GM21723 (cell line): Measurements from ENCODE around the gene PGBD5.

ENCODE experiments used
- ATAC-seq: cut with Tn5 transposase; IDR thresholded peaks from one replicate; pipeline ENCODE4 v1.9.1; 2021; ENCODE audit warnings: mild to moderate bottlenecking, moderate library complexity; ENCODE audit not compliant: unreplicated experiment

PGBD5 gene

DNA sequence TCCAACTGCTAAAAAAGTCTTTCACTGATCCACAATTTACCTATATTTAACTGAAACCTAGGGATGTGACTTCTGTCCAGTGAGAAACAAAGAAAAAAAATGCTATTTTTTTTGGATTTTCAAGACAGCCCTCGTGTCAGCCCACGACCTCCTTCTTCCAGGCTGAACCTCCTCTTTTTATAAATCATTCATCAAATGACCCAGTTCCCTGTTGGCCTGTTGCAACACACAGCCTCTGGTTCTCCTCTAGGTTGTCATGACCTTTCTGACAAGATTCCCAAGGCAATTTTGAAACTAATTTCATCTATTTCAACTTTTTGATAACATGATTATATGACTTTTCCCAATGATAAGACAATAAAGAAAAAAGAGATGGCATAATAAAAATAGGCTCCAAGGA, 74.6 kb downstream of the PGBD5 start:
- no peak for ATAC-seq

- ATAC-seq, result no peak
Measured at GRCh38 chr1:230350208-230350921, 75.8 kb downstream of the PGBD5 start.

DNA sequence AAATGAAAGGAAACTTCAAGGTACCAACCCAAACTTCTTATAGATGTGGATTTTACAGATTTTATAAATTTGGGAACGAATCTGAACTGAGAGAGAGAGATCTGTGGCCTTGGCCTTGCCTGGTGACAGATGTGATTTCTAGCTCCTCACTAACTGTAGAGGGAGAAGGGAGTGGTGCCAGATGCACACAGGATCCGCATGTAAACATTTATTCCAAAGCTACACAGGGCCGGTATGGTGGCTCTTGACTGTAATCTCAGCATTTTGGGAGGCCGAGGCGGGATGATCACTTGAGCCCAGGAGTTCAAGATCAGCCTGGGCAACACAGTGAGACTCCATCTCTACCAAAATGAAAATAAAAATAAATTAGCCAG, 77.1 kb downstream of the PGBD5 start:
- no peak for ATAC-seq

- no peak for ATAC-seq
Measured at GRCh38 chr1:230348386-230349019, 77.6 kb downstream of the PGBD5 start.

GRCh38 chr1:230347896-230348295, 78.2 kb downstream of the PGBD5 start:
- no peak for ATAC-seq

DNA sequence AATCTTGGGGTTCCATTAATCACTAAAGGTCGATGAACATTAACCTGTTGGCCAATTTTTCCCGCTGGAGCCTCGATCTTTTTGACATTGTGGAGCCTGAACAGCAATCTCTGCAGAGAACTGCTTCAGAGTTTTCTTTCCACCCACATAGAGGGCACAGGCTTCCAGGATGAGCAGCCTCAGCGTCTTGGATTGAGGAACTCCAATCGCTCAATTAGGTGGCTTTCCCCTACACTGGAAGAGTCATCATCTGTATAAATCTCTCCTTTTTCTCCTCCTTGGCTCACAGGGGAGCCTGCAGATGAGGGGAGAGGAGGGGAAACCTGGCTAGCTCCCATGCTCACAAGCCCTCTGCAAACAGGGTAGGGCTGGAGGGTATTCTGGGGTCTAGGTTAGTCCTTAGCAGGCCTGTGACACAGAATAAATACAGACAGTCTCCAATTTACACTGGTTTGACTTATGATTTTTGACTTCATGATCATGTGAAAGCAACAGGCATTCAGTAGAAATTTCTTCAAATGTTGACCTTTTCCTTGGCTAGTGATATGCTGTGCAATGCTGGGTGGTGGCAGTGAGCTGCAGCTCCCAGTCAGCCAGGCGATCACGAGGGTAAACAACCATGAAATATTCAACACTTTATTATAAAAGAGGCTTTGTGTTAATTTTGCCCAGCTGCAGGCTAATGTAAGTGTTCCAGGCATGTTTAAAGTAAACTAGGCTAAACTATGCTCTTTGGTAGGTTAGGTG, 80.8 kb downstream of the PGBD5 start:
- no peak for ATAC-seq

DNA sequence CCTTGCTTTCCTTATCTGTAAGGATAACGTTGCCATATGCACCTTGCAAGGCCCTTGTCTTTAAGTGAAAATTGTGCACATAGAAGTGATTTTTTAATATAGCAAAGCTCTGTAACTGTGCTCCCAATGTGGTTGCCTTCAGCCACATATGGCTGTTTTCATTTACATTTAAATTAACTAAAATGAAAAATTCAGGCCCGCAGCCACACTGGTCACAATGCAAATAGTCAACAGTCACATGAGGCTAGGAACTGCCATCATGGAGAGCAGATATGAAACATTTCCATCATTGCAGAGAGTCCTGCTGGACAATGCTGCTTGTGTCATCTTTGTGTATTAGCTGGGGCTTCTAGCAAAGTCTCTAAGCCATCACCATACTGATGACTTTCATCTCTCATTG, 83.4 kb downstream of the PGBD5 start:
- ATAC-seq, result no peak

GRCh38 chr1:230342019-230342418, 84.1 kb downstream of the PGBD5 start:
- no peak for ATAC-seq

- no peak for ATAC-seq
Measured at GRCh38 chr1:230341162-230341546, 85.0 kb downstream of the PGBD5 start.

GRCh38 chr1:230340526-230341161, 85.5 kb downstream of the PGBD5 start:
- ATAC-seq, result no peak

DNA sequence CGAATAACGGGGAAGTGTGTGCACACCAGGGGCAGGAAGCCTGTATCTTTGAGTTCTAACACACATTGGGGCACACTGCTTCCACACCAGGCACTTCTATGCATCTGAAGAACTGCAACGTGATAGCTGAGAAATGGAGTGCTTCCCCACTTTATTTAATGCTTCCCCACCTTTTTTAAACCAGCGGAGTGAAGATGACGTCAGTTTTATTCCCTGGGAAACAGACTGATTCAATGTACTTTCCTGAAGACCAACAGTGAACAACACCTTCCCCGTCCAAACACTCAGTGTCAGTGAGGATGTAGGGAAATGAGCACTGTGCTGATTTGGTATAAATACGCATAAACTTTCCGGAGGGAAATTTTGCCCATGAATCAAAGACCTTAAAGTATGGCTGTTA, 87.1 kb downstream of the PGBD5 start:
- no peak for ATAC-seq

DNA sequence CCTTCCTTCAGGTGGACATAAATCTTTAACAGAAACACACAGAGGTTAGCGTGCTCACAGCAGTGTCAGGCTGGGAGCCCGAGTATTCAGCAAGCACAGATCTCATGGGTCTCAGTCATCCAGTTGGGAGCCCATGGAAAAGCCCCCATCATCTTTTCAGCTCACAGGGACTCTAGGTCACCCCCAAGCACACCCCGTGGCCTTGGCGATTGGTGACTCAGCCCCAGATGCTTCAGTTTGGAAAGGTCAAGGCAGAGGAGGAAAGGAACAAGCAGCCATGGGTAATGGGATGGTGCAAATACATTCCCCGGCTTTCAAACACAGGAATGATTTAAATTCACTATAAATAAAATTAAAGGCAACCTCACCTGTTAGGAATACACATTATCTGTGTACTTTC, 88.9 kb downstream of the PGBD5 start:
- no peak for ATAC-seq

GRCh38 chr1:230335861-230336522, 90.1 kb downstream of the PGBD5 start:
- no peak for ATAC-seq

DNA sequence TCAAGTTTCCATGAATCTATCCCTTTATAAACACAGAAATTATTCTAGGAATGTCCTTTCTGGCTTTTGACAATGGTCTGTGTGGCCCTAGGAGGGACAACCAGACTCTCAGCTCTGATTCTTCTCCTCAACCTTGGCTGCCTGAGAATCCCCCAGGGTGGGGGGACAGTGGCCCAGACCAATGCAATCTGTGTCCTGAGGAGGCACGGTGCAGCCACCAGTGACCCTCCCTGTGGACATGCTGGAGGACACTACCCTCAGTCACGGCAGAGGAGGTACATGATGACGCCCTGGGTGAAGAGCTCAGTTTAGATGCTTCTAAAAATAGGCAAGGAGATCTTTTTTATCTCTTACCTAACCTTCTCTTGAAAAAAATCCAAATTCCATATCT, 91.7 kb downstream of the PGBD5 start:
- no peak for ATAC-seq

DNA sequence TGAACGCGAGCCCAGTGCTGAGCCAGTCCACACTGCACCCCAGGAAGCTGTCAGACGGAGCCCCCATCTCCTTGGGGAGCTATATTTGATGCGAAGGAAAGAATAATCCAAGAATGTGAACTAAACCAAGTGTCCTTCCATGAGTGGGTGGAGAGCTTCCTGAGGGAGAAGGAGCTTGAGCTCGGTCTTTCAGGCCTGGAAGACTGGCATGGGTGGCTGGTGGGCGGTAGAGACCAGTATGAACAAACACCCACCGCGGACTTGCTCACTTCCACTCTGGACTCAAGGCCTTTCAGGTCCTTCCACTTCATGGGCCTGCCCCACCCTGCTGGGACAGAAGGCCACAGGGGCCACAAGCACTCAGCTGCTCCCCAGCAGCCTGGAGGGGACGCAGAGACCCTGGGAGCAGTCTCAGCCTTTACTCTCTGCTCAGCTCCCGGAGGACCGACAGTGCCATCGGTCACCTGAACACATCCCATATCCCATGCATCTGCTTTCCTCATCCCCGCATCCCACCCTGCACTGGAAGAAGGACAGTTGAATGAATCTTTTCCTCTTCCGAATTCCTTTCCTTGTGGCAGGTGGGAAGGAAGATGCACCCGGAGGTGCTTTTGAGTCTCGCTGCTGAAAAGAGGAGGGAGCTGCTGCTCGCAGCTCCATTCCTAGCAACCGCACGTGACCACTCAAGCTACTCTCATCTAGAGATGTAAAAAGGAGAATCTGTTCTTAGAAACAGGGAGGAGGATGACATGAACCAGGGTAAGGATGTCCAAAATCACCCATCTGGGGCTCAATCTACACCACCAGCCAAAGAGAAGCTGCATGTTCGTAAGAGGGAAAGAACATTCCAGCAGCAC, 92.3 kb downstream of the PGBD5 start:
- no peak for ATAC-seq

GRCh38 chr1:230332575-230333066, 93.5 kb downstream of the PGBD5 start:
- ATAC-seq, result no peak

DNA sequence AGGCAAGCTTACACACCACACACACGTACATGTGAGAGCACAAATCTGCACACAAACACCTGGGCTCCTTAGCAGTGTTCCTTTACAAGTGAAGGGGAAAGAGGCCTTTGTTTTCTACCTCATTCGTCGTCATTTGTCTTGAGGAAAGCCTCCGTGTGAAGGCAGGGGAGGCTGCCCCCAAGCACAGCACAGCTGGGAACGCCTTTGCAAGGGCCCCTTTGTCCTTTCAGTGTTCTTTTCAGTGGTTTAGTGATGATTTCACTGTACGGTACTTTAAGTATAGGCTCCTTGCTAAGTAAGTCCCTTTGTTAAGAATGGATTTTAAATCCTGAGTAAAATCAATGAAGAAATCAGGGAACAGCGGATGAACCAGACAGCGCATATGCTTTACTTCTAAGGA, 94.1 kb downstream of the PGBD5 start:
- no peak for ATAC-seq

DNA sequence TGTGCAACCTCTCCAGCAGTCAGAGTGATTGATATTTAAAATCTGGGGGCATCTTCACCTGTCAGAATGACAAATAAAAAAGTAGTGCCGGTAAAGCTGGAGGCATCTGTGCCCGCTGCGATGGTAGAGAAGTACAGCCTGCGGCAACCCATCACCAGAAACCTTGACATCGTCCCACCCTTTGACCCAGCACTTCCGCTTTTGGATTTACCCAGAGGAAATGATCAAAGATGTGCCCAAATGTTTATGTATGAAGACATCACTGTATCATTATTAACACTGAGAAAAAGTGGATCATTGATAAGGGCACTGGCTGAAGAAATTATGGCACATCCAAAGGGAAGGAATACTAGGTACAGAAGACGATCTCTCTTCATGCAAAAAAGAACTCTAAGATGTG, 96.0 kb downstream of the PGBD5 start:
- ATAC-seq, result no peak

DNA sequence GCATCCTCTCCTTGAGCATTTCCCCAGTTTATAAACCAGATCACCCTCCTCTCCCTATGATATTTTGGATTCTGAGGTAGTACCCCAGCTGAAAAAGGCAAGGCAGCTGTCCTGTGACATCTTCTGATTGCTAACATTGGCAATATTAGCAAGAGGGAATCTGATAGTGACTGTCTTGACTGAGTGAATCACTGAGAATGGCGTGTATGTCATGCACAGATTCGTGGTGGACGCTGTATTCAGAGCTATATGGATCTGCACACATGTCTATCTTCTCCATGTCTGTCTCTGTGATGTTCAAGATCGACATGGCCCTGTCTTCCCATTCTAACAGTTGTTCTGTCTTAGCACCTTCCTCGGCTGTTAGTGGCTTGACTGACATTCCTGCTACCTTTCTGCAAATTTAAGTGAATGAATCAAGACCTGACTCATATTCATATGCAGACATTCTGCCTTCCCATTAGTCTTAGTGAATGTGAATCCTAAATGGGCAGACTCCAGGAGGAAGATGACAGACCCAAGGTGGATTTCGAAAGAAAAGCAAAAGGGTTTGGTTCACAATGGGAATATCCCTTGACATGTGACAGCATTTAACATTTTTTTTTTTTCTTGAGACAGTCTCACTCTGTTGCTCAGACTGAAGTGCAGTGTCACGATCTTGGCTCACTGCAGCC, 97.7 kb downstream of the PGBD5 start:
- no peak for ATAC-seq

- peak; percentile 71 for ATAC-seq
Measured at GRCh38 chr1:230327892-230328284, 98.2 kb downstream of the PGBD5 start.
